Bronchial epithelial cell (primary cell): Measurements from ENCODE around the gene ARL15. TPM values are rescaled to one million over a fixed set of nuclear protein-coding genes. Genes with fewer than 3 reads are reported as not detected.

Source experiments
- DNase-seq: peaks from one replicate; pipeline ENCODE4 v3.0.0-alpha.2; 2010; ENCODE audit warnings: low read depth
- FAIRE-seq: peaks from 2 replicates; lab custom pipeline; 2011; peaks lifted over from hg19 to GRCh38; lab: Jason Lieb, UNC
- H3K27me3 ChIP-seq: 2 replicates; pipeline ENCODE4 v1.5.1; 2011; ENCODE audit warnings: low read length; ENCODE audit not compliant: control insufficient read depth, insufficient read depth
- H3K36me3 ChIP-seq: 2 replicates; pipeline ENCODE4 v1.5.1; 2011; ENCODE audit warnings: low read length; ENCODE audit not compliant: control insufficient read depth, insufficient read depth
- H3K4me3 ChIP-seq: 2 replicates; pipeline ENCODE4 v1.5.1; 2011; ENCODE audit warnings: mild to moderate bottlenecking, low read depth, low read length, control low read depth
- CTCF ChIP-seq: IDR thresholded peaks from 2 replicates; pipeline ENCODE4 v1.5.1; 2011; ENCODE audit warnings: mild to moderate bottlenecking, moderate library complexity, low read length, control low read depth, inconsistent platforms; ENCODE audit not compliant: insufficient read depth, severe bottlenecking
- total RNA-seq: library from RNA; depleted of rRNA; stranded (reverse); fragments of >200 nt; gene quantifications from 2 replicates; pipeline ENCODE4 v1.2.1, GENCODE V29; 2014

ARL15 gene
- total RNA-seq, 1 donor from 2014 or later: 13.7 TPM

DNA sequence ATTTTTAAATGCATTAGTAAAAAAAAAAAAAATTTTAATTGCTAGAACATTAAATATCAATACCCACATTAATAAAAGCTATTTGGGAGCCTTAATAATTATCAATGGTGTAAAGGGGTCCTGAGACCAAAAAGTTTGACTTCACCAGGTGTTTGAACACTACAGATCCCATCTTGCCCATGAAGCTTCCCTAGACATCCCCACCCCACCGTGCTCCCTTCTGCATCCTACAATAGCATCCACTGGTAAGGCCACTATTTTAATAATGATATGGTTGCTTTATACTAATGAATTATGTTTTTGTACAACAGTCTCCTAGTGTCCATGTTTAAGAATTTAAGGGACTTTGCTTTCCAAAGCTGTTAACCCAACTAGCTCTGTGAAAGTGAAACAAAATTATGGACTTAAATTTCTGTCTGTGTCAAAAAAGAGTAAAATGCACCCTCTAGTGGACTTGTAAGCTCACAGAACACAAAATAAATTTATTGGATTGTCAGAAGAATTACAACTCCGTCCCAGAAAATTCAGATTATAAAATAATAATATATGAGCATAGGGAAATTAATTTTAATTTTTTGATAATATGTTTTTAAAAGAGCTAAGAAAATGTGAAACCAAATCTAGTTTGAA is 76.0 kb downstream of the ARL15 start:
- FAIRE-seq: no peak
- DNase-seq: peak; percentile 44
- H3K4me3 ChIP-seq: no peak overlapping the region
- no peaks in the 10 kb centered on the region for H3K27me3 ChIP-seq
- no peaks in the 10 kb centered on the region for H3K36me3 ChIP-seq
- peak; percentile 36 for TF ChIP-seq CTCF

- Histone ChIP-seq H3K4me3 (no peak overlapping the region), H3K36me3 (no peaks in the 10 kb centered on the region), H3K27me3 (no peaks in the 10 kb centered on the region)
- no peak for TF ChIP-seq CTCF
- FAIRE-seq: no peak
- no peak for DNase-seq
These were observed 79.3 kb downstream of the ARL15 start for GRCh38 chr5:54230936-54231685.

- DNase-seq: peak; percentile 50
- Histone ChIP-seq H3K36me3 (no peaks in the 10 kb centered on the region), H3K27me3 (no peaks in the 10 kb centered on the region), H3K4me3 (no peak overlapping the region)
- FAIRE-seq: no peak
- TF ChIP-seq CTCF: peak; percentile 75
These were observed 81.2 kb downstream of the ARL15 start for GRCh38 chr5:54229041-54229780.

DNA sequence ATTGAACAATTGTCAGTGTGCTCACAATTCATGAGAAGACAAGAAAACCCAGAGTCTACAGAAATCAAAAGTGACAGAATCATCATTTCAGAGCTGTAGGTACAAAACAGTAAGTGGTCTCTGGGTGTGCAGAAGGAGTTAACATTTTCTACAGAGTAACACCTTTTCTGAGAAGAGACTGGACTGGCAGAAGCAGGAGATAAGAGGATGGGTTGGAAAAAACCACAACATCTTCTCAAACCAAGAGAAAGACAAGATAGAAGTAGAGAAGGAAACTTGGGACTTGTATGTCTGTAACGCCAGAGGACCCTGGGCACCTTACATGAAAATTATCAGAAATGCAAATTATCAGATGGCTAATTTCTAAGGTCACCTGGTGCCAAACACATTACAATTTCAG is 82.6 kb downstream of the ARL15 start:
- no peak for FAIRE-seq

GRCh38 chr5:54227109-54227508 is 83.3 kb downstream of the ARL15 start:
- FAIRE-seq (no peak), DNase-seq (peak; percentile 56)
- no peaks in the 10 kb centered on the region for H3K36me3 ChIP-seq
- no peaks in the 10 kb centered on the region for H3K27me3 ChIP-seq
- no peak for TF ChIP-seq CTCF
- no peak overlapping the region for H3K4me3 ChIP-seq

More for the DNA sequence above, 82.6 kb downstream of the ARL15 start:
- H3K4me3 ChIP-seq: no peak overlapping the region
- H3K36me3 ChIP-seq: no peaks in the 10 kb centered on the region
- TF ChIP-seq CTCF: no peak
- no peak for DNase-seq
- H3K27me3 ChIP-seq: no peaks in the 10 kb centered on the region
